ENCODE measurements around the gene PFKFB3. TPM values are rescaled to one million over a fixed set of nuclear protein-coding genes. Genes with fewer than 3 reads are reported as not detected.

PFKFB3 gene
- total and polyA plus RNA-seq, 2 of the 13 experiments (the other 11 are each of a cell fraction or from before 2014, with no cell fraction given): 1.2 to 13.3 TPM

DNA sequence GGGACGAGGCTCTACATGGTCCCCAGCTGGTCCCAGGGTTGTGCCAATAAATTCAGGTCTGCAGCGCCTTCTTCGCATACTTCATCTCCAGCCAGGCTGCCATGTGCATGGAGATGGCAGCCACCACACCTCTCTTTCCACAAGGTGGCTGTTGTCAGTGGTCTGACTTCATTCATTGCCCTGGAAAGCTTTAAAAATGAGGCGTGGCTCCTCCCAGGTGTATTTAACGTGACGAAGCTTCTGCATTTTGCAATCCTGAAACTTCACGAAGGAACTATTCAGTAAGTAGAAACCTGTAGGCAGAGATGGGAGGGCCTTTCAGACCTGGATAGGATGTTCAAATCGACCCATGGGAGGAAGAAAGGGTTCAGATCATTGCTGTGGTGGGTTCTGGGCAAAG, 53.7 kb downstream of the PFKFB3 start:
- intact Hi-C loops (cut with micrococcal nuclease; ENCODE audit: unreplicated experiment) (no loop called here), in situ Hi-C loops (cut with HindIII; ENCODE audit: extremely low pct_ligation_motif_present, low pct_unique_long_range_greater_than_20kb) (no loop called here)
- FAIRE-seq: no peak
- BruUV-seq (replicated peaks): no TSS peak
- 0 out of 2 replicates have a peak, but pooled peaks cover 6% of the 10 kb centered on the region for H3K9me3 ChIP-seq (ENCODE audit: low read length)
- 48% methylated on average over 8 of the region's 8 CpGs for whole genome bisulfite sequencing (ENCODE audit: low lambda C conversion rate)
- H2AFZ ChIP-seq (ENCODE audit: low read length): no peak overlapping the region
- H3K36me3 ChIP-seq (replicated peaks in 1 of 2; ENCODE audit: control insufficient read depth in 1 of 2, insufficient read depth in 2 of 2, low read length in 2 of 2): no peaks in the 10 kb centered on the region
- H3K79me2 ChIP-seq (ENCODE audit: insufficient read depth, low read length): no peaks in the 10 kb centered on the region
- DNase-seq (ENCODE audit: low spot score): no peak
- TF ChIP-seq ZNF337 (CRISPR knock-in tag; IDR thresholded peaks at IDR 0.05; ENCODE audit: borderline replicate concordance, low read depth): no peak
- no peak for TF ChIP-seq FOXO1 (CRISPR knock-in tag; IDR thresholded peaks at IDR 0.05)
- no peak for TF ChIP-seq ZNF24 (IDR thresholded peaks at IDR 0.05)
- TF ChIP-seq ZSCAN9 (CRISPR knock-in tag; IDR thresholded peaks at IDR 0.05; ENCODE audit: borderline replicate concordance): no peak
- no peak for TF ChIP-seq ZNF776 (CRISPR knock-in tag; IDR thresholded peaks at IDR 0.05)
- peaks cover 2 to 15% of the 10 kb centered on the region in 2 experiments; a peak in 4 of 5 replicates for H3K27me3 ChIP-seq (ENCODE audit: control insufficient read depth in 1 of 2, insufficient read depth in 2 of 2, low read length in 2 of 2)
- no peak for ATAC-seq
- peaks cover 19% of the 10 kb centered on the region; the same call in 1 of the 2 replicates for H3K4me1 ChIP-seq (ENCODE audit: insufficient read depth, low read length)
- H3K4me3 ChIP-seq (replicated peaks in 1 of 3; ENCODE audit: insufficient read depth in 1 of 3, low read depth in 2 of 3, low read length in 3 of 3): no peak overlapping the region
- no peaks in the 10 kb centered on the region for H4K20me1 ChIP-seq (ENCODE audit: insufficient read depth, low read length)
- no peak overlapping the region for H3K27ac ChIP-seq (ENCODE audit: extremely low read length, insufficient read depth, low read length)
- ChIA-PET CTCF (ENCODE audit: low intra/inter-chr PET ratio, low total read pairs) (no interaction called here), POLR2A (no interaction called here)
- no peak overlapping the region for H3K4me2 ChIP-seq (ENCODE audit: low read depth, low read length)
- no peak overlapping the region for H3K9ac ChIP-seq (ENCODE audit: insufficient read depth, low read depth, low read length)

DNA sequence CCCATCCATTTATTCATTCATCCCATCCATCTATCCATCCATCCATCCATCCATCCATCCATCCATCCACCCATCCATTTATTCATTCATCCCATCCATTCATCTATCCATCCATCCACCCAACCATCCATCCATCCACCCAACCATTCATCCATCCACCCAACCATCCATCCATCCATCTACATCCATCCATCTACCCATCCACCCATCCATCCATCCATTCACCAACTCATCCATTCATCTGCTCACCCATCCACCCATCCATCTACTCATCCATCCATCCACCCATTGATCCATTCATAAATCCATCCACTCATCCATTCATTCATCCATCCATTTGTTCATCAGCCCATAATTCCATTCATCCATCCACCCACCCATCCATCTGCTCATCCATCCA, 56.4 kb downstream of the PFKFB3 start:
- DNase-seq (ENCODE audit: low spot score) (no peak), FAIRE-seq (no peak), ATAC-seq (no peak)
- in situ Hi-C loops (cut with HindIII; ENCODE audit: extremely low pct_ligation_motif_present, low pct_unique_long_range_greater_than_20kb): no loop called here
- intact Hi-C loops (cut with micrococcal nuclease; ENCODE audit: unreplicated experiment): no loop called here
- ChIA-PET POLR2A (no interaction called here), CTCF (ENCODE audit: low intra/inter-chr PET ratio, low total read pairs) (no interaction called here)
- no TSS peak for BruUV-seq (replicated peaks)
- Histone ChIP-seq H3K4me2 (ENCODE audit: low read depth, low read length) (no peak overlapping the region), H3K9me3 (ENCODE audit: low read length) (peaks cover 6% of the 10 kb centered on the region; the same call in 1 of the 2 replicates), H3K27ac (ENCODE audit: extremely low read length, insufficient read depth, low read length) (no peak overlapping the region), H2AFZ (ENCODE audit: low read length) (no peak overlapping the region), H3K27me3 (ENCODE audit: control insufficient read depth in 1 of 2, insufficient read depth in 2 of 2, low read length in 2 of 2) (peaks cover 2 to 16% of the 10 kb centered on the region in 2 experiments; a peak in 4 of 5 replicates), H3K4me1 (ENCODE audit: insufficient read depth, low read length) (peaks cover 19% of the 10 kb centered on the region; the same call in 1 of the 2 replicates), H3K79me2 (ENCODE audit: insufficient read depth, low read length) (no peaks in the 10 kb centered on the region), H3K9ac (ENCODE audit: insufficient read depth, low read depth, low read length) (no peak overlapping the region), H3K36me3 (replicated peaks in 1 of 2; ENCODE audit: control insufficient read depth in 1 of 2, insufficient read depth in 2 of 2, low read length in 2 of 2) (no peaks in the 10 kb centered on the region), H4K20me1 (ENCODE audit: insufficient read depth, low read length) (no peaks in the 10 kb centered on the region), H3K4me3 (replicated peaks in 1 of 3; ENCODE audit: insufficient read depth in 1 of 3, low read depth in 2 of 3, low read length in 3 of 3) (no peak overlapping the region)
- TF ChIP-seq, protein P1, sequence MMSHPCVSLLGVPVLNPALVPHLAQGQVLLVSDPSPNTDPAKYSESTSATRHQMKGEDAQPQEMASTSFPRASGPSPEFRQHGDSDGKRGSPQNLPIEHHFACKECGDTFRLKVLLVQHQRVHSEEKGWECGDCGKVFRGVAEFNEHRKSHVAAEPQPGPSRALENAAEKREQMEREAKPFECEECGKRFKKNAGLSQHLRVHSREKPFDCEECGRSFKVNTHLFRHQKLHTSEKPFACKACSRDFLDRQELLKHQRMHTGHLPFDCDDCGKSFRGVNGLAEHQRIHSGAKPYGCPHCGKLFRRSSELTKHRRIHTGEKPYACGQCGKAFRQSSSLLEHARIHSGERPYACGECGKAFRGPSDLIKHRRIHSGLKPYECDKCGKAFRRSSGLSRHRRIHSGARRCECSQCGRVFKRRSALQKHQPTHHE (CRISPR knock-in tag; IDR thresholded peaks at IDR 0.05; ENCODE audit: borderline replicate concordance): no peak
- TF ChIP-seq ZNF501 (CRISPR knock-in tag; IDR thresholded peaks at IDR 0.05): no peak
- TF ChIP-seq KDM4B (CRISPR knock-in tag; IDR thresholded peaks at IDR 0.05): no peak
- no peak for TF ChIP-seq ZFP36L1 (CRISPR knock-in tag; IDR thresholded peaks at IDR 0.05)
- TF ChIP-seq, protein P2, sequence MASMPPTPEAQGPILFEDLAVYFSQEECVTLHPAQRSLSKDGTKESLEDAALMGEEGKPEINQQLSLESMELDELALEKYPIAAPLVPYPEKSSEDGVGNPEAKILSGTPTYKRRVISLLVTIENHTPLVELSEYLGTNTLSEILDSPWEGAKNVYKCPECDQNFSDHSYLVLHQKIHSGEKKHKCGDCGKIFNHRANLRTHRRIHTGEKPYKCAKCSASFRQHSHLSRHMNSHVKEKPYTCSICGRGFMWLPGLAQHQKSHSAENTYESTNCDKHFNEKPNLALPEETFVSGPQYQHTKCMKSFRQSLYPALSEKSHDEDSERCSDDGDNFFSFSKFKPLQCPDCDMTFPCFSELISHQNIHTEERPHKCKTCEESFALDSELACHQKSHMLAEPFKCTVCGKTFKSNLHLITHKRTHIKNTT (CRISPR knock-in tag; IDR thresholded peaks at IDR 0.05): no peak
- TF ChIP-seq, protein P3, sequence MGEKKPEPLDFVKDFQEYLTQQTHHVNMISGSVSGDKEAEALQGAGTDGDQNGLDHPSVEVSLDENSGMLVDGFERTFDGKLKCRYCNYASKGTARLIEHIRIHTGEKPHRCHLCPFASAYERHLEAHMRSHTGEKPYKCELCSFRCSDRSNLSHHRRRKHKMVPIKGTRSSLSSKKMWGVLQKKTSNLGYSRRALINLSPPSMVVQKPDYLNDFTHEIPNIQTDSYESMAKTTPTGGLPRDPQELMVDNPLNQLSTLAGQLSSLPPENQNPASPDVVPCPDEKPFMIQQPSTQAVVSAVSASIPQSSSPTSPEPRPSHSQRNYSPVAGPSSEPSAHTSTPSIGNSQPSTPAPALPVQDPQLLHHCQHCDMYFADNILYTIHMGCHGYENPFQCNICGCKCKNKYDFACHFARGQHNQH (CRISPR knock-in tag; IDR thresholded peaks at IDR 0.05): no peak
